DND-41 (cell line): Measurements from ENCODE around the gene SLC22A3.

Experiments
- CTCF ChIP-seq: IDR thresholded peaks from 2 replicates; pipeline ENCODE4 v1.5.1; 2012; ENCODE audit warnings: borderline replicate concordance, low read length, moderate library complexity, mild to moderate bottlenecking; ENCODE audit not compliant: poor library complexity, severe bottlenecking; ENCODE audit errors: extremely low read depth
- EZH2 ChIP-seq: IDR thresholded peaks from 3 replicates; pipeline ENCODE4 v1.6.1; 2012; ENCODE audit warnings: borderline replicate concordance, low read depth, mild to moderate bottlenecking, moderate library complexity, low read length, inconsistent platforms; ENCODE audit not compliant: severe bottlenecking

GRCh38 chr6:160378882-160379281 lies 30.7 kb downstream of the SLC22A3 start:
- TF ChIP-seq CTCF: no peak
- TF ChIP-seq EZH2: no peak
